Stimulated activated CD8-positive, alpha-beta memory T cell treated with anti-CD3 and anti-CD28 coated beads, Interleukin-15, amount 100 ng/mL, for 1 hour (primary cell): ENCODE results near the gene SEC24B.
"Not testable (repeated sequence)": the region's sequence is repeated elsewhere in the genome, so short reads cannot be mapped to it uniquely, and the experiment has no call there.

ENCODE experiments used
- DNase-seq: peaks from one replicate; pipeline ENCODE4 v3.0.0-alpha.2; 2020; ENCODE audit warnings: low read depth

Gene SEC24B

DNA sequence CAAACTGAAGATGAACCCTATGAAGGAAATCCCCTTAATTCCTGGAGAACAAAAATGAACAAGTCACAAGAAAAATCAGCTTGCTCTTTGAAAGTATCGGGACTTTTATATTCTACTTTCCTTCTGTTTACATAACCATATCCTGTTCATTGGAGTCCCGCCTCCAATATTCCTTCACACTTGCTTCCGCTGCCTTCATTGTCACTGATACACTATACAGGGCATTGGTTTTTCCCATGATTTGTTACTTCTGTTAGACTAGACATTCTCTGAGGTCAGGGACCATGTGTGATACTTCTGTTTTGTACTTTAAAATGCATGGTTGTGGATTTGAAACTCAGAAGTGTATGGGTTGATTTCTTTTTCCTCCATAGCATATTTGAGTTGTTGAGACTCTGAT, 145.2 kb downstream of the SEC24B start:
- DNase-seq = no peak

DNA sequence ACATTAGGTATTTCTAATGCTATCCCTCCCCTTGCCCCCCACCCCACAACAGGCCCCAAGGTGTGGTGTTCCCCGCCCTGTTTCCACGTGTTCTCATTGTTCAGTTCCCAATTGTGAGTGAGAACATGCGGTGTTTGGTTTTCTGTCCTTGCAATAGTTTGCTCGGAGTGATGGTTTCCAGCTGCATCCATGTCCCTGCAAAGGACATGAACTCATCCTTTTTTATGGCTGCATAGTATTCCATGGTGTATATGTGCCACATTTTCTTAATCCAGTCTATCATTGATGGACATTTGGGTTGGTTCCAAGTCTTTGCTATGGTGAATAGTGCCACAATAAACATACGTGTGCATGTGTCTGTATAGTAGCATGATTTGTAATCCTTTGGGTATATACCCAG, 146.4 kb downstream of the SEC24B start:
- not testable (repeated sequence) for DNase-seq

DNA sequence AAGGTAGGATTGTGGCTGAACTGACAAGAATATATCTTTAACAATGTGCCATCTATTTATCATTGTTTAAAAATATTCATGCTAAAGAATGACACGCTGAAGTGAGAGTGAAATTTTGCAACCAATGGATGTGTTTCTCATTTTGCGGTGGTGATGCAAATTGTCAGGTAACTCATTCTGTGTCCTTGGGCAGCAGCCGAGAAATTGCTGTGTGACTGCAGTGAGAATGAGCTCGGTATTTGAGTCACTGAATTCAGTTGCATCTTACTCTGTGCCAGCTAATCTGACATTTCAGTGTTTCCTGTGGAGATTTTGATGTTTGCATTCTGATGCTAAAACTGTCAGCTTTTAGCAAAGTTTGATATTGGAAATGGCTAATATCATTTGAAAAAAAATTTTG, 154.6 kb downstream of the SEC24B start:
- no peak for DNase-seq

DNA sequence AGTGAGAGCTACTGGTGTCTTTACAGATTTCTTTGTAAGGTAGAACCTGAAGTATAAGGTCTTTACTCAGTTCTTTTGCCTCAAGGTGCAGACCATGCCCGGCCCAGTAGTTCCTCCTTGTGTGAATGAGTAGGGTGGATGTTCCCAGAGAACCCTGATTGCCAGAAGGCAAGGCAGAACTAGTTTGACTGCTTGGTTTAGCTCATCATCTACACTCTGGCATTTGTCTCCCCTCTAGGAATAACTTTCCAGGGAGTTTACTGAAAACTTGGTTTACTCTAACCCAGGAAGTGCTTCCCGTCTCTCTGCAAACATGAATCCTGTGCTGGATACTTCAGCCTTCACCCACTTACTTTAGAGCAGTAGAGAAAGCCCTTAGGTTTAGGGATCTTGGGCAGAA, 155.5 kb downstream of the SEC24B start:
- no peak for DNase-seq

DNA sequence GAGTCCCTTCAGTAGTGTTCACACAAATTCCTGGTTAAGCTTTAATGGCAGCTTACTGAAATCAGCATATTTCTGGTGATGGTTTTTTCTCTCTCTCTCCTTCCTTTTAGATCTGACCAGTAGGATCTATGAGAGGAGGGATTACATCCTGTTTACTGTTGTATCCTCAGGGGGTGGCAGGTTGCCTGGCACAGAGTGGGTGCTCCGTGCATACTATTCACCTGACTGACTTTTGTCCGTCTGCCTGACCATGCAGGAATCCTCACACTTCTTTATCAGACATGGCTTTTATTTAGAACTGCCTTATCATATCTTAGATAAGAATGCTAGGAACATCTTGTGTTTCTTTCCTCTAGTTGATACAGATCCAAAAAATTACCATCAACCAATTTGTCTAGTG, 156.0 kb downstream of the SEC24B start:
- DNase-seq = no peak
